Glomerular visceral epithelial cell (primary cell): ENCODE results near the gene ST8SIA2.
"Not testable (repeated sequence)": the region's sequence is repeated elsewhere in the genome, so short reads cannot be mapped to it uniquely, and the experiment has no call there.

ENCODE experiments used
- DNase-seq: peaks from one replicate; pipeline ENCODE4 v3.0.0-alpha.2; 2016; ENCODE audit errors: extremely low spot score

ST8SIA2 gene

DNA sequence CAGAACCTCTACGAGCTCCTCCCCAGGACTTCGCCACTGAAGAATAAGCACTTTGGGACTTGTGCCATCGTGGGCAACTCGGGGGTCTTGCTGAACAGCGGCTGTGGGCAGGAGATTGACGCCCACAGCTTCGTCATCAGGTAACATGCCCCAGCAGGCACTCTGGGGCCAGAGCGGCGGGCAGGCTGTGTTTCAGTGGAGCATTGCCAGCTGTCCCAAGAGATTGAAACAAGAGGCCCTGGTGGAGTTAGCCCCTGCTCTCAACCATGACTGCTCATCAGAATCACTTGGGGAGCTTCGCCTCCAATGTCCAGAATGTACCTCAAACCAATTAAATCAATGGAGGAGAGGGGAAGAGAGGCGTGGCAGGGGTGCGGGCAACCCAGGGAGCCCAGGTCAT is 44.8 kb downstream of the ST8SIA2 start:
- DNase-seq, result no peak

DNA sequence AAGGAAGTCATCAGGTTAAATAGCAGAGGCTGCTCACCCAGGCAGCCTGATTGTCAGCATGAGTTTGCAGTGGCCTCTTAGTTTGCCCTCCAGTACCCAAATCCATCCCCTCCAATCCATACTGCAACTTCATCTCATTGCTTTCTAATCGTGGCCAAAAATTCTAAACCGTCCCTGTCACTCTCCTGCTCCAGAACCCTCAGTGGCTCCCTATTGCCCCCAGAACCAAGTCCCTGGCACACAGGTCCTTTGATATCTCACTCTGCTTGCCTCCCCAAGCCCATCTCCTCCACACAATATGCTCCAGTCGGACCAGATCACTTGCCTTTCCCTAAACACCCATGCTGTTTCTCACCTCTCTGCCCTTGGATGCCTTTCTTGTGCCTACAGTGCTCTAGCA is 49.7 kb downstream of the ST8SIA2 start:
- DNase-seq, result no peak

DNA sequence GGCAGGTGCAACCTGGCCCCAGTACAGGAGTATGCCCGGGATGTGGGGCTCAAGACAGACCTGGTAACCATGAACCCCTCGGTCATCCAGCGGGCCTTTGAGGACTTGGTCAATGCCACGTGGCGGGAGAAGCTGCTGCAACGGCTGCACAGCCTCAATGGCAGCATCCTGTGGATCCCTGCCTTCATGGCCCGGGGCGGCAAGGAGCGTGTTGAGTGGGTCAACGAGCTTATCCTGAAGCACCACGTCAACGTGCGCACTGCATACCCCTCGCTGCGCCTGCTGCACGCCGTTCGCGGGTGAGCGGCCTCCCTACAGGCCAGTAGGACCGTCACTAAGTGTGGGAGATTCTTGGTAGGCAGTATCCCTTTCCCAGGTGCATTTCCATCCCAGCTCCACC is 51.0 kb downstream of the ST8SIA2 start:
- no peak for DNase-seq

DNA sequence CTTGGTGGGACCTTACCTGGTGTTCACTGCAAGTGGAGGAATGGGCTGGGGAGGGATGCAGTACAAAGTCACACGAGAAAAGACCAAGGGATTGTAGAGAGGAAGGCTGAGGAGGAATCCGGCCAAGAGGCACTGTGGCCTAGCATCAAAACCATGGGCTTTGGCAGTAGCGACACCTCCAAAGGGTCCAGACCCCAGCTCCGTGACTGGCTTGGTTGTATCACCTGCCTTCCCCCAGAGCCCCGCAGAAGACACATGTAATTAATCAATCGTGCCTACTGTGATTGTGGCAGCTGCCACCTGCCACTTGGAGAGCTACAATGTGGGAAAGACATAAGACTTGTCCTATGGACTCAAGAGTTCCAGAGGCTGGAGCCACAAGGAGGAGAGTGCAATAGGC is 54.7 kb downstream of the ST8SIA2 start:
- DNase-seq, result no peak

DNA sequence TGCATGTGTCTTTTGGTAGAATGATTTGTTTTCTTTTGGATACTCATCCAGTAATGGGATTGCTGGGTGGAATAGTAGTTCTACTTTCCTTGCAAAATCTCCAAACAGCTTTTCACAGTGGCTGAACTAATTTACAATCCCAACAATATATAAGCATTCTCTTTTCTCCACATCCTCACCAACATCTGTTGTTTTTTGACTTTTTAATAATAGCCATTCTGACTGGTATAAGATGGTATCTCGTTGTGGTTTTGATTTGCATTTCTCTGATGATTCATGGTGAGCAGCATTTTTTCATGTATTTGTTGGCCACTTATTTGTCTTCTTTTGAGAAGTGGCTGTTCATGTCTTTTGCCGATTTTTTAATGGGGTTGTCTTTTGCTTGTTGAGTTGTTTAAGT is 55.8 kb downstream of the ST8SIA2 start:
- DNase-seq, result no peak

DNA sequence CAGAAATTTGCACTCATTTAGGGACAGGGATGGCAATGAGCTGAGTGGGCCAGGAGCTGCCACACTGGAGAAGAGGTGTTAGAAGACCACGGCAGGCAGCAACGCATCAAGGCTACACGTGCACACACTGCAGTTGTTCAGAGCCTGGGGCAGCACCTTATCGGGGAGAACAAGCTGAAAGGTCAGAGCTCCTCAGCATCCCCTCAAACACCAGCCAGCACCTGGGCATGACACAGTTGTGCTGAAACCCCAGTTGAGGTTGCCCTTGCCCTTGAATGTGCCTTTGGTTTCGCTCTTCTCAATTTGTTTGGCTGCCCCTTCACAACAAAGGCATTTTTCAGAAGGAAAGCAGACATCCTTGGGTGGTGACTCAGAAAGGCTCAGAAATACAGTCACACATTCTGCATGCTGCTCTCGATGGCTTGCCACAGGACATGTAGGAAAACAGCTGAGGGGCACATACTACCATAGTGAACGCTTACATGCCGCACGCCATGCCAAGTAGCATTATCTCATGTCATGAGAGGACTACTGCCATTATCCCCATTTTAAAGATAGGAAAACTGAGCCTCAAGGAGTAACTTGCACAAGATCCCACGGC is 57.6 kb downstream of the ST8SIA2 start:
- DNase-seq, result no peak

DNA sequence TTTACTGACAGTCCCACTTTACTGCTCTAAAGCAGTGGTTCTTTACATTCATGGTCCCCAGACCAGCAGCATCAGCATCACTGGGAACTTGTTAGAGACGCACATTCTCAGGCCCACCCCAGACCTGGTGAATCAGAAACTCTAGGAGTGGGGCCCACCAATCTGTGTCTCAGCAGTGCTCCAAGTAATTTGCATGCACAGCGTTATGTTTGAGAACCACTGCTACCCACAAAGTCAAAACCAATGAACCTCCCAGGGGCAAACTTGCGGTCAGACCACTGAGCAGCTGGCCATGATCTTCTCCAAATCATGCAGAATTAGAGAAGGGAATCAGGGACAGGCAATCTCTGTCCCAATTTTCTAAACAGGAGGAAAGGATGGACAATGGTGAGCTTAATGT is 58.5 kb downstream of the ST8SIA2 start:
- DNase-seq, result no peak

DNA sequence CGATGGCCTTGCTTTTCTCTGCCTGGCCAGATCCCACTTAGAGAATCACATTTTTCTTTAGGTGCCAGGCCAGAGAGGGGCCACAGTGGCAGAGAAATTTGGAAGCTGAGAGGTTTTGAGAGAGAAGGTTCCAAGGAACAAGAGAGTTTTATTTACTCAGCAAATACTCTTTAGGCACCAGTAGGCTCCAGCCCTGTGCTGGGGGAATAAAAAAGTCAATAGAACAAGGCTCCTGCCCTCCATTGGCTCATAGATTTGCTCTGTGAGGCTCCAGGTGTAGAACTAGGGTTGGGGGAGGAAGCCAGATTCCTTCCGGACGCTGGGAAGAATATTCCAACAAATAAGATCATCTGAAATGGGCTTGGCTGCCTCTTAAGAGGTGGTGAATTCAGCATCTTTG is 59.9 kb downstream of the ST8SIA2 start:
- no peak for DNase-seq

DNA sequence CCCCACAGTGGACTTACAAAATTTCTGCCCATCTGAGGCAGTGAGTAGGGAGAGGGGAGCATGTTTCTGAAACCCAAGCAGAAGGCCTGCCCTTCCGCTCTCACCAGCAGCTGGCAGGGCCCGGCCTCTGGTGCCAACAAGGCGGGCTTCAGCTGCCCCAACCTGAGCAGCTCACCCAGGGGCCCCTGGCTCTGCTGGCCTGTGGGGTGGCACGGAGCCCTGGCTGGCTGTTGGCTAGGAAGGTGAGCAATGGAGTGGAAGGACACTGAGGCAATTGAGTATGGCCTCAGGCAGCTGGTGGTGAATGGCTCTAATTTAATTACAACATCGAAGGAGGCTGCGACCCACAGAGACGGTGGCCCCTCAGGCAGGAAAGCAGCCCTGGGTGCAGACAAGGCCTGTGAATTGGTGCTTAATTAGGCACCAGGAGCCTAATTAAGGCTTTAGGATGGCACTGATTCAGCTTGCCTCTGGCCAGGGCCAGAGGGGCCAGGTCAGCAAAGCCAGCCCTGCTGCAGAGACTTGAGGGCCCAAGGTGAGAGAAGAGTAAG is 60.9 kb downstream of the ST8SIA2 start:
- DNase-seq, result no peak

DNA sequence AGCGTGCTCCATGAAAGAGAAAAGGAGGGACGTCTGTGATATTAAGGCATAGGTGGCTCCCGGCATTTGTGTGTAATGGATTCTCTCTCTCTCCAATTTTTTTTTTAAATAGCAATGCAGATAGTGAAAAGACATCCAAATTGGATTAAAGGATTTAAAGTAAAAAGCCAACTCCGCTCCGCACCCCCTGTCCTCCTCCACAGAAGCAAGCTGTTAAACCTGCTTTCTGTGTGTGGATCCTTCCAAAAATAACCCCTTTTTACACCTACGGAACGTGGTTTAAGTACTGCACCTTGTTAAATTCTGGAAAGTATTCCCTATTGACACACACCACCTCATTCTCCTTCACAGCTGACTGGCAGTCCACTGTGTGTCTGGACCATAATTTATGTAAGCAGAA is 61.6 kb downstream of the ST8SIA2 start:
- no peak for DNase-seq

DNA sequence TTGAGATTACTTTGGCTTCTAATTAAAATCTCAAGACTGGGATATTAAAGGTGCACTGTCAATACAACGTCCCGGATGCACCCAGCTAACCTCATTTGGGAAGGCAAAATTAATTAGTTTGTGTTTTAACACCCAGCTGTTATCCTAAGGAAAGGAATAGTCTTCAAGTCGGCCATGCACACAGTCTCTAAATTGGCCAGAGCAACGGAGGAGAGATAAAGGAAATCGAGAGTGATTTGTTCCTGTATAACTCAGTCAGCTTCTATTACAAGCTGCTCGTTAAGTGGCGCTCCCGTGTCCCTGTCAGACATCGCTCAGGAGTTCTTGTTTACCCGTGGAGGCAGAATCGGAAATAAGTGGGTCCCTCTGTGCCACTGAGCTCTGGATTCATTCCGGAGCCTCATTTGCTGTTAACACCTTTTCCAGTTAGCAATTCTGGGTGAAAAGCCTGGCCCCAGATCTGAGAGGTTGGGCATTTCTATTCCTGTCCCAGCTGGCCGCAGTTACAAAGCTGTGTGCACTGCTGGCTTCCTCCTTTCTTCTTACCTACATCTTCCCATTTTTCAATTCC is 63.9 kb downstream of the ST8SIA2 start:
- no peak for DNase-seq

DNA sequence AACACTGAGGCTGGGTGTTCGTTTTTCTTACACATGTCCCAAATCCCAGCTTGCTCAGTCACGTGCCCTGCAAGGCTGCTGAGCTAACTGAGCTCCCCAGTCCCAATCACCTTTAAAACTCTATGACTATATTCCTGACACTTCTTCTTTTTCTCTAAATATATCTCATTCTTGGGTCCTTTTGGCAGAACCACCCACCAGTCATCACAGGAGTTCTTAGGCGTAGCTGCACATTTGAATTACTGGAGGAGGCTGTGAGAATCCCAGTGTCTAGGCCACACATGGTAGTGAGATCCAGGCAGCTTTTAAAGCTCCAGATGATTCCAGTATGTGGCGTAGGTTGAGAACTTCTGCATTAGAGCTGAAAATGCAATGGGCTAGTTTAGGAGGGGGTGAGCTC is 66.3 kb downstream of the ST8SIA2 start:
- DNase-seq, result no peak

DNA sequence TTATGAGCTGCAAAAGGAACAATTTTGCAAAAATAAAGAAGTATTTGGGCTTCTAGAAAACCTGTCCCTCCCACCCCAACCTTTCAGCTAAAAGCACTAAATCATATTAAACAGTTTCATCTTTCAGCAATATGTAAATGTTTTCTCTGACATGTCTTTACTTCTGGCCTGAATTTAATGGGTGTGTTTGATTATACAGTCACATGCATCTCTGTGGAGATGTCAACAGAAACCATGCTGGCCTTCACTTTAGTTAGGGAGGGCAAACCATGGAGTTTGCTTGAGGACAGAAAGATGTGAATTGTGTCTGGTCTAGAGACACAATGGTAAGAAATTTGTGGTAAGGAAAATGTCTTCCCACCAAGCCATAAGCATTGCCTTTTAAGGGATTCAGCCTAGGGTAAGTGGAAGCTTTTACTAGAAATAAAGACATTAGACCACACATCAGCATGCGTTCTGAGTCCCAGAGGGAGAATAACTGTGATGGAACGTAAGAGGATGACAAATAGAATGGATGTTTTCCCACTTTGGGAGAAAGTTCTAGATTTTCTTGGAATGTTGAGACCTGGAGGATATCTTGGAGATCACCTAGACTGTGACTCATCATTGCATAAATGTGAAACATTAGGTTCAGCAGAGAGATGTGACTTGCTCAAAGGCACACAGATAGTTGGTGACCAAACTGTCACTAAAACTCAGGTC is 68.9 kb downstream of the ST8SIA2 start:
- no peak for DNase-seq

DNA sequence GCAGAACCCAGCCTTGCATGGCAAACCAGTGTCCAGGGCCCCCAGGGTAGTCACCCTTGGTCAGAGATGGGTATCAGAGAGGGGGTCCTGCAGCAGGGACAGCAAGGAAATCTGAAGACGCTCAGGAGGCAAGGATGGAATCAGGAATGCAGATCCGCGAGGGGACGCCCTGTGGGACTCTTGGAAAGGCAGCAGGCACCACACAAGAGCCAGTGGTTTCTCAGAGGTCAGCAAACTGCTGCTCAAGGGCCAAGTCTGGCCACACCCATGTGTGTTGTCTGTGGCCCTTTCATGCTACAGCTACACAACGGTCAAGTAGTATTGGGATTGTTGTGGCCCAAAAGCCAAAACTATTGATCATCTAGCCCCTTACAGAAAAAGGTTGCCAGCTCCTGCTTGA is 69.7 kb downstream of the ST8SIA2 start:
- DNase-seq, result no peak

DNA sequence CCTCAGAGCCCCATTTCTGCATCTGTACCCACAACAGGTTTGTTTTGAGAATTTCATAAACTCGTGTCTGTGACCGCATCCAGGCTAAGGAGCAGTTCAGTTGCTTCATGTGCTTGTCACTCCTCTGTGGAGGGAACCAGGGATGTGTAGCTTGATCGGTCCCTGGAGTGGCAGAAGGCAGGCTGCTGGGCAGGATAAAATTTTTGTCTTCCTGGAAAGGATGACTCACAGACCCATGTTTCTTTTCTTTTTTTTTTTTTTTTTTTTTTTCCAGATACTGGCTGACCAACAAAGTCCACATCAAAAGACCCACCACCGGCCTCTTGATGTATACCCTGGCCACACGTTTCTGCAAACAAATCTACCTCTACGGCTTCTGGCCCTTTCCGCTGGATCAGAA is 70.1 kb downstream of the ST8SIA2 start:
- no peak for DNase-seq

DNA sequence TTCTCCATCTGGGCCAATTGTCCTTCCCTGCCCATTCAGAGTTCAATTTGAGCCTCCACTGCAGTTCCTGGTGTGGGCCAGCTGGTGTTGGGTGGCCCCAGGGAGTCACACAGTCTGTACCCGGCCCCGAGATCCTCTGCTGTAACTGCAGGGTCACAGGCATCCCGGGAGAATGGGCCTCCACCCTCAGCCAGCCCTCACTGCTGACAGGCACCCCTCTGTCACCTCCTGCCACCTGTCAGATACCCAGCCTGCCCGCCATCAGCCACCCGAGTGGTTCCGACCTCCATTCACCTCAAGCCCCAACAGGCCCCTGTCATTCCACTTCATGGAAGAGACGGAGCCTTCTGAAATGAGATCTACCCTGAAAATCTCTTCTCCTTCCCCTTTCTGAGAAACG is 73.2 kb downstream of the ST8SIA2 start:
- DNase-seq, result no peak

DNA sequence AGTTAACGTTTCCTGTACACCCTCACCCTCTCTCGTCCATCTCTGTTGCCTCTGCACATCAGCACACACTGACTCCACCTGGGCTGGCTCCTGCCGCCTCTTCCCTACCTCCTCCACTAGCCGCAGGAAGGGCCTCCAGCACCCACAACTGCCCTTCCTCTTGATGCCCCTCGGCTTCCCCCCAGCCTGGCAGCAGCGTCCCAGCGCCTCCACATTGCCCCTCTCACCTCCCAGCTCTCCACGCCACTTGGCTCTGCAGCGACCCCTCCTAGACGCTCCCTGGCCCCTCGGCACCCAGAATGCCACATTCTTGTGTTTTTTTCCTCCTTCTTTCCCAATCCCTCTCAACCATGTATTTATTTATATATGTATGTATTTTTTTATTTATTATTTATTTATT is 73.6 kb downstream of the ST8SIA2 start:
- DNase-seq, result no peak

DNA sequence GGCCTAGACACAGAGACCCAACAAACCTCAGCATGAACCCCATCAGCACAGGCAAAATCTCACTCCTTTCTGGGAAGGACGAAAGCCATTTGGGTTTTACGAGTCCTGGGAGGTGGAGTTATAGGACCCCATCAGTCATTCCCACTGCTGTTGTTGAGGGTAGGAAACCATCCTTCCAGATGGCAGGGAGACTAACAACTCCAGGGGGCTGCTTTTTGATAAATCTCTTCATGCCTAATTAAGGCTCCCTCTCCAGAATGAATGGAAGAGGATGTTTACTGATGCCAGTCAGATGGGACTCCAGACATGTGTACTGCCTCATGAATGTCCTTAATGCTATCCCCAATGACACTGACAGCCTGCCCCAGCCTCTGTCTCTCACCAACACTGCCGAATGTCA is 75.3 kb downstream of the ST8SIA2 start:
- no peak for DNase-seq

DNA sequence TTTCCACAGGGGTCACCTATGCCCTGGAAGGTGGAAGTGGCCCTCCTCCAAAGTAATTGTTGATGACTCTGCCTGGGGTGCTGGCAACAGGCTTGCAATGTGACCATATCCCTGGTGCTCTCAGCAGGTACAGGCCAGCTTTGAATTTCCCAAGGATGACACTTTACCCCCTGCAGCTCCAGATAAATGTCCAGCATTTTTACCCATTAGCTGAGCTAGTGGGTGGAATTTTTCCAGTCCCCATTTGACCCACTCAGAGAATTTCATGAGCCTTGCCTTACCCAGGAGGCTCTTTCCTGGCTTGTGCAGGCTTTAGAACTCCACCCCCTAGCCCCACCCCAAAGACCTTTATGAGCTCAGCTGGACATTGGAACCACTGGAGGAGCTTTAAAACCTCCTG is 77.6 kb downstream of the ST8SIA2 start:
- DNase-seq, result no peak

DNA sequence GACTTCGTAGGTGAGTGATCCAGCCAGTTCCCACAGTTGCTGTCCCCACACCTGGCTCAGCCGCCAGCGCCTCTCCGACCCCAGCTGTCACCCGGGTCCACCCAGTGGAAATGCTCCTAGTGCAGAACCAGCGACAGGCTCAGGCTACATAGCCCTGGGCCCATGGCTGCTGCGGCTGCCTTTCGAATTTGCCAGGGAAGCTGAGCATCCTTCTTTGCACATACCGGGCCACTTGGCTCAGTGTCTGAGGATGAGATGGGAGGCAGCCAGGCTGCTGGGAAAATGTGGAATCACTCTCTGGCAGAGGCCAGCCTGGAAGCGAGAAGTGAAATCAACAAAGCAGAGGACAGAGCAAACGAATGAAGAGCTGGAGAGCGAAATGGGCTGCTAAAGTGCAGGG is 80.1 kb downstream of the ST8SIA2 start:
- DNase-seq, result no peak

DNA sequence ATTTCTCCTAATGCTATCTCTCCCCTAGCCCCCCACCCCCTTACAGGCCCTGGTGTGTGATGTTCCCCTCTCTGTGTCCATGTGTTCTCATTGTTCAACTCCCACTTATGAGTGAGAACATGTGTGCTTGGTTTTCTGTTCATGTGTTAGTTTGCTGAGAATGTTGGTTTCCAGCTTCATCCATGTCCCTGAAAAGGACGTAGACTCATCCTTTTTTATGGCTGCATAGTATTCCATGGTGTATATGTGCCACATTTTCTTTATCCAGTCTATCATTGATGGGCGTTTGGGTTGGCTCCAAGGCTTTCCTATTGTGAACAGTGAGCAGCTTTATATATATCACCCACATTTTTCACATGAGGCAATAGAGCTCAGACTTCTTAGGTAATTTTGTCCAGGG is 86.0 kb downstream of the ST8SIA2 start:
- not testable (repeated sequence) for DNase-seq

DNA sequence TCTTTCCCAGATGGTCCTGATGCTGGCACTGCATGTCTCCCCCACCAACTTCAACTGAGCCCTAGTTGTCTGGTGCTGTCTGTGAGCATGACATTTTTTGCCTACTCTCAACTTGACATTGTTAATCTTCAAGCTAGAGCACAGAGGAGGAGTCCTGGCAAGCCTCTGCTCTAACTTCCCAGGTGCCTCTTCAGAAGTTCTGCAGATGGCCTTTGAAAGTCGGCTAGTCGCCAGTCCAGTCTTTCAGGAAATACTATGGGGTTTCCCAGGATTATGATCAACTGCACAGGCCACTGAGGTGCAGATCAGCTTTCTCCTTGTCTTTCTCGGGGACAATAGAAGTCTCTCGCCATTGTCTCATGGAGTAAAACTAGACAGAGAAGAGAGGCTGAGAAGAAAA is 86.7 kb downstream of the ST8SIA2 start:
- DNase-seq, result no peak

DNA sequence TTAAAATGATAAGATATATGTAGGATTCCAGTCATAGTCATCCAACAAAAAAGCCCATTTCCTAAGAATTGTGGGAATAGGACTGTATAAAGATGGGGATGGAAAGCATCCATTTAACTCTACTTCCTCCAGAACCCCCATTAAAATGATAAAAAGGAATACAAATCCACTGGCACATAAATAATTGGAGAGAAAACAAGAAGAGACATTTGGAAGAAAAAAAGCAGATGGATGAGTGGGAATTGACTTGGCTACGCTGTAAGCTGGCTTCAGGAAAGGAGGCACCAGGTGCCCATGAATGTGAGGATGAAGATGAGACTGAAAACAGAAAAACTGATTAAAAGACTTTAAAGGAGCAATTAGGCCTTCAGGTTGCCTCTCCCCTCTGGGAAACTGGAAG is 91.8 kb downstream of the ST8SIA2 start:
- no peak for DNase-seq
